Measurements from ENCODE around the gene TOMM6. TPM values are rescaled to one million over a fixed set of nuclear protein-coding genes. Genes with fewer than 3 reads are reported as not detected.
A peak's percentile ranks its signal among the peaks of the same experiment; 100 is the strongest.
"Not testable (repeated sequence)": the region's sequence is repeated elsewhere in the genome, so short reads cannot be mapped to it uniquely, and the experiment has no call there.

TOMM6 gene
- polyA plus RNA-seq, 4 donors = 211 to 256 (median 229) TPM

GRCh38 chr6:41759905-41760579 is 27.5 kb upstream of the TOMM6 start:
- DNase-seq (ENCODE audit: low read depth in 4 of 4, low spot score in 2 of 4) = no peak

GRCh38 chr6:41763470-41763869 is 24.0 kb upstream of the TOMM6 start:
- DNase-seq (ENCODE audit: low read depth in 4 of 4, low spot score in 2 of 4) = no peak

- DNase-seq (ENCODE audit: low read depth in 4 of 4, low spot score in 2 of 4) = not testable (repeated sequence)
Observed at GRCh38 chr6:41766043-41766664, 21.3 kb upstream of the TOMM6 start.

- no peak for DNase-seq (ENCODE audit: low read depth in 4 of 4, low spot score in 2 of 4)
Observed at GRCh38 chr6:41767112-41767833, 20.2 kb upstream of the TOMM6 start.

GRCh38 chr6:41768545-41769308 is 18.8 kb upstream of the TOMM6 start:
- DNase-seq (ENCODE audit: low read depth in 4 of 4, low spot score in 2 of 4) = no peak

GRCh38 chr6:41769376-41769775 is 18.1 kb upstream of the TOMM6 start:
- DNase-seq (ENCODE audit: low read depth in 4 of 4, low spot score in 2 of 4) = no peak

GRCh38 chr6:41770381-41771057 is 17.0 kb upstream of the TOMM6 start:
- no peak for DNase-seq (ENCODE audit: low read depth in 4 of 4, low spot score in 2 of 4)

- DNase-seq (ENCODE audit: low read depth in 4 of 4, low spot score in 2 of 4) = no peak
Observed at GRCh38 chr6:41771058-41771983, 16.2 kb upstream of the TOMM6 start.

GRCh38 chr6:41774841-41775240 is 12.7 kb upstream of the TOMM6 start:
- DNase-seq (ENCODE audit: low read depth in 4 of 4, low spot score in 2 of 4) = no peak

- DNase-seq (ENCODE audit: low read depth in 4 of 4, low spot score in 2 of 4) = no peak
Observed at GRCh38 chr6:41775293-41775882, 12.1 kb upstream of the TOMM6 start.

GRCh38 chr6:41777551-41778285 is 9.8 kb upstream of the TOMM6 start:
- DNase-seq (ENCODE audit: low read depth in 4 of 4, low spot score in 2 of 4) = no peak

GRCh38 chr6:41778895-41779294 is 8.6 kb upstream of the TOMM6 start:
- no peak for DNase-seq (ENCODE audit: low read depth in 4 of 4, low spot score in 2 of 4)

GRCh38 chr6:41779336-41779735 is 8.2 kb upstream of the TOMM6 start:
- DNase-seq (ENCODE audit: low read depth in 4 of 4, low spot score in 2 of 4) = no peak

GRCh38 chr6:41779788-41780550 is 7.5 kb upstream of the TOMM6 start, which contains the start of gene FRS3:
Gene FRS3, minus strand, starts transcription at chr6:41779900. Its CDS starts 2,913 bp downstream, at chr6:41776987.
- peak; percentile 82 to 94 (median 90) for DNase-seq (ENCODE audit: low read depth in 4 of 4, low spot score in 2 of 4)

- no peak for DNase-seq (ENCODE audit: low read depth in 4 of 4, low spot score in 2 of 4)
Observed at GRCh38 chr6:41780551-41781365, 6.7 kb upstream of the TOMM6 start, which contains the start of gene PRICKLE4. Gene PRICKLE4, plus strand, starts transcription at chr6:41780782. Its CDS starts 2,692 bp downstream, at chr6:41783474.

- no peak for DNase-seq (ENCODE audit: low read depth in 4 of 4, low spot score in 2 of 4)
Observed at GRCh38 chr6:41781366-41781730, 6.1 kb upstream of the TOMM6 start.

Measured in left renal cortex interstitium (tissue), 4 donors.